Cerebellar nuclear complex (tissue), 1 donor: Measurements from ENCODE around the gene DOLK.

ENCODE experiments used
- DNase-seq, 2 experiments: peaks; one replicate each; lab custom pipeline; 2025; lab: John Stamatoyannopoulos, UW

DOLK gene

DNA sequence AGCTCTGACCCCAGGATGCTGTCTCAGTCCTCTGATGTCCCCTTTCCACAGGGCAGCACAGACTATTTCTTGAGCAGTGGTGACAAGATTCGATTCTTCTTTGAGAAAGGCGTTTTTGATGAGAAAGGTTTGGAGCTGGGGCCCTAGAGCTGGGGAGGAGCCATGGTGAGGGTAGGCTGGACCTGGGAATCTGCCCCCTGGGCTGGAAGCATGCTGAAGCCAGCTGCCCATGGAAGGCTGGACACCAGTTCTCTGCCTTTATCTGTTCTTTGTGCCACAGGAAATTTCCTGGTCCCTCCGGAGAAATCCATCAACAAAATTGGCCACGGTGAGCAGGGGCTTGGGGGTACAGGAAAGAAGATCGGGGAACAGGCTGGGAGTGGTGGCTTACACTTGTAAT lies 13.7 kb downstream of the DOLK start:
- DNase-seq, result no peak

DNA sequence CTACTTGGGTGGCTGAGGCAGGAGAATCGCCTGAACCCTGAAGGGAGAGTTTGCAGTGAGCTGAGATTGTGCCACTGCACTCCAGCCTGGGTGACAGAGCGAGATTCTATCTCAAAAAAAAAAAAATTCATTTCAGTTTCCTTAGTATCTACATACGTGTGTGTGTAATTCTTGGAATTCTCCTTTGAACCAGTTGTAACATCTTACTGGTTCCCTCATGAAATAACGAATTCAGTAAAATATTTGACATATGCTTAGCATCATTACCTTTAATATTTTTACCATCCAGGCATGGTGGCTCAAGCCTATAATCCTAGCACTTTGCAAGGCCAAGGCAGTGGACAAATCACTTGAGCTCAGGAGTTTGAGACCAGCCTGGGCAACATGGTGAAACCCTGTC lies 17.8 kb downstream of the DOLK start:
- DNase-seq, result no peak

DNA sequence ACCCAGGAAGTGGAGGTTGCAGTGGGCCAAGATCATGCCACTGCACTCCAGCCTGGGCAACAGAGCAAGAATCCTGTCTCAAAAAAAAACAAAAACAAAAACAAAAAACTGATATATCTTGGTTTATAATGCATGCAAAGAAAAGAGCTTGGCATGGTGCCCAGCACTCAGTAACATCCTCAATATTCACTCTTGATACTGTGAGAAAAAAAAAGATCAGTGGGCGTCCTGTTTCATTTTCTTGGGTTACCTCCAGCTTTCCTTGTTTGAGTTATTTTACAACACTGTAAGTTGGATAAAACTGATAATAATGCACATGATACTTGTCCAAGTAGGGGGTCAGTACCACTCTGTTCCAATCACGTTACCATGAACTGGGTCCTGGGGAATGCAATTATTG lies 18.8 kb downstream of the DOLK start:
- no peak for DNase-seq

DNA sequence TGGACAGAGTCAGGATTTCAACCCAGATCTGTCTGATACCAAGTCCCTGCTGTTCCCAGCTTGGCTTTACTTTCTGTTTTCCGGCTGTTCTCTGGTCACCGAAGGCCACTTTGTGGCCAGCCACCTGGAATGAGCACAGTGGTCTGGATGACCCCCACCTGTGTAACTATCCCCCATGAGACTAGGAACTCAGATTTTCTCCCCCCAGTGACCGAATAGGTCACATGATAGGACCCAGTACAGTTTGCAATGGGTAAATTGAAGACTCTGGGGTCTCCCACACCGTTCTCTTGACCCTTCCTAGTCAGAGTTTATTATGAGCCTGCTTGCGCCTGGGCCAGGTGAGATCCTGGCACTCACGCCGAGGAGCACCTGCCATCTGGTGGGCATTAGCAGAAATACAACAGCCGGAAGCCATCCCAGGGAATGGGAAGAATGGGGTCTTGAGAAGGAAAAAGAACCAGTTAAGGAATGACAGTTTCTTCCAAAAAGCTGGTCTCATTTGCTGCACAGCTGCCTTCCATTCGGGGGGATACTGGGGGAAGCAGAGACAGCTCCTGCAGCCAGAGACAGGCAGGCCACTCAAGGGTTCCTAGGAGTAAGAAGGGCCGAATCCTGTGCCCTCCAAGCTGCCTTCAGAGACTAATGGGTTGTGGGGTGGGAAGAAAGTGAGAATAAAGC lies 19.5 kb downstream of the DOLK start:
- no peak for DNase-seq

DNA sequence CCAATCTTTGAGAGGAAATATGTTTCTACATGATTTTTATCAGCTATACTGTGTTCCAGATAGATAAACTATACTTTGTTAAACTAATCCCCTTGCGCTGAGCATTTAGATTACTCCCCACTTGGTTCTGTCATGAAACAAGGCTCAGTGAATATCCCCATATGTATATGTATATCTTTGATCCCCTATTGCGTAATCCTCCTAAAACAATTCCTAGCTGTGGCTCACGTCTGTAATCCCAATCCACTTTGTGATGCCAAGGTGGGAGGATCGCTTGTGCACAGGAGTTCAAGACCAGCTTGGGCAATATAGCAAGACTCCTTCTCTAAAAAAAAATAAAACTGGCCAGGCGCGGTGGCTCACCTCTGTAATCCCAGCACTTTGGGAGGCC lies 23.9 kb downstream of the DOLK start:
- no peak for DNase-seq

DNA sequence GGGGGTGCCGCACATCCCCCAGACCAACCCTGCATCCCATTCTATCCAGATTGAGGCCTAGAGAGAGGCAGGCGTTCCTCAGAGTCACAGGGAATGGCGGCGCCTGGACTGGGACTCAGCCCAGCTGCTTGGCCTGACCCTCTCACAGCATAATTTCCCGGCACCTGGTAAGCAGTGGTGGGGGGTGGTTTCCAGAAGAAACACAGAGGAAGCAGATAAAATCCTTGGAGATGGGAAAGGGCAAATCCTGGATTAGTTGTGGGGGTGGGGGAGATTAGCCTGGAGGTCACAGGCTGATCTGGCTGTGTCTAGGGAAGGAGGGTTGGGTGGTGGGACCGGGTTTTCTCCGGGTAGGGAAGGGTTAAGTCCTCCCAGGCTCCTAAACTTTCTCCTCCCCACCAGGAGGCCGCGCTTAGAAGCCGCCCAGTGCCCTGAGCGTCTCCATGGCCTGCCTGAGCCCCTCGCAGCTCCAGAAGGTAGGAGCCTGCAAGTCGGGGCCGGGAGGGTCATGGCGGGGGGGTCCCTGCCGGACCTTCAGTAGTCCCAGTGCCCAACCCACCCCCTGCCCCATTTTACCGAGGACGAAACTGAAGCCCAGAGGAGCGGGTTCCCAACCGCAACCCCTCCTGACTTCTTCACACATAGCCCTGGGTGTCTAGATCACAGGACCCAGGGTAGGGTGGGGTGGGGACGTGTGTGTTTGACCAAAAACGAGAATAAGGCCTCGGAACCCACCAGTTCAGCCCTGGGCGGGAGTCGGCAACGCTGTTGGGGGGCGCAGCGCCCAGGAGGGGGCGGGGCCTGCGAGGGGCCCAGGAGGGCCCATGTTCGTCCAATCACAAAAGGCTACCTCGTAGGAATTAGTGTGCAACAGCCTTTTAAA lies 25.3 kb downstream of the DOLK start:
- no peak for DNase-seq

DNA sequence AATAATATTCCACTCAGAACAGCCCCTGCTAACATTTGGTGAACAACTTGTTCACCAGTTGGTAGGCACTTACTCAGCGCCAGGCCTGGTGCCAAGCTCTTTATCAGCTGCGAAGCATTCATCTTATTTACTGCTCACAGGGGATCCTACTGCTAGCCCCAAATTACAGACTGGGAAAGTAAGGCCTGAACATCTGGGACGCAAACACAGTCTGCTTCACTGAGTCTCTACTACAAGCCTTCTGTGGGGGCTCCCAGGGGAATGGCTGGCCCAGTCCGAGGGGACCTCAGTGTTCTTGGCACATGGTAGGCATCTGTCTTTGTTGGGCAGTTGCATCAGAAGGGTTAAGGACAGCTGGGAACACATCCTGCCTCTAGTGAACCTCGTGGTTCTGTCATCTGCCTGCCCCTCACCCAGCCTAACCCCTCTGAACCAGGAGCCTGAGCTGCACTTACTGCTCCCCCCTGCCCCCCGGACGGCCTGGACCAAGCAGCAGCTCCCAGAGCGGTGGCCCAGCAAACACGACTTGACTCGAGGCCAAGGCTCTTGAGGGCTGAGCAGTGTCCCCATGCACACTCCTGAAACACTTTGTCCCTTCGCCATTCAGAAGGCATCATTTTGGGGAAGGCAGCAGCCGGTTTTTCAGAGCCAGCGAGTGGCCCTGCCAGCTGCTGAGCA lies 26.9 kb downstream of the DOLK start, which contains the start of gene PHYHD1:
Gene PHYHD1, plus strand, starts transcription at position 602 of the 678 bp plus-strand sequence. CDS start 1,342 bp downstream, outside the sequence.
- no peak for DNase-seq

DNA sequence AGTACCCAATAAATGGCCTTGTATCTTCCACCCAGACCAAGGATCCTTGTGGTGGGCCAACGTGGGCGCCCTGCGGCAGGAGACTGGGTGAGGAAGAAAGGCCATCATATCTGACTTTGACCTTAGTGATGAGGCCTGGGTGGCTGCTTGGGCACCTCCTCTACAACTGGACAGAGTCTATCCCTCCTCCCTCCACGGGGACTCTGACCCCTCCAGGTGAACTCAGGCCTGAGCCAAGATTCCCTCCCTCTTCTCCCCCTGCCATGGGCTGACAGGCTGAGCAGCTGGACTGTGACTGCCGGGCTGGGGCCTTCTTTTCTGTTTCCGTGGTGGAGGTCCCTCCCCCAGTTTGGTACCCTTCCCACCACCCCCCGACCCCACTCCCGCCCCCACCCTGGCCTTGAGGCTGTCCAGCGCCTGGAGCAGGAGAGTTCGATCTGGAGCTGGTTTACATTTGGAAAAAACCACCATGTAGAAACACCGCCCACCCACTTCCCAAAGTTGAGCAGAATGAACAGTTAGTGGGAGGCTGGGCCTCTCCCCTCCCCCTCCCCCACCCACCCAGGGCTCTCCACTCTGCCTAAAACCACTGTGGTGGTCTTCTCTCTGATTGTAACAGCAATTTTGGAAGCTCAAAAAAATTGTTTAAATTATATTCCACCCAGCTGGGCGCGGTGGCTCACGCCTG lies 27.9 kb downstream of the DOLK start:
- DNase-seq, result no peak

DNA sequence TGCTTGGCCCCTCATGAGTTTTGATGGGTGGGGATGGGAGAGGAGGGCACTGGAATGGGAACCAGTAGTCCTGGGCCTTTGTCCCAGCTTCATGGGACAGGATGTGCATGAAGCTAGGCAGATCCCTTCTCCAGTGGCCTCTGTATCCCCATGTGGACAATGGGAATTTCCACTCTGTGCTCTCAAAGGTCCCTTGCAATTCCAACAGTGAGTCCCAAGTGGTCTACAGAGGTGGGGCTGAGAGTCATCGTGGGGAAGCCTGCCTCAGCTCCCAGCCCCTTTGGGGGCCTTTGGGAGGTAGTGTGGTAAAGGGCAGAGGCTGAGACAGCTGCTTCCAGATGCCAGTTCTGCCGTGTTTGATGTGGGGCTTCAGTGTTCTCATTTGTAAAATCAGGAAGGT lies 28.5 kb downstream of the DOLK start:
- DNase-seq, result no peak

DNA sequence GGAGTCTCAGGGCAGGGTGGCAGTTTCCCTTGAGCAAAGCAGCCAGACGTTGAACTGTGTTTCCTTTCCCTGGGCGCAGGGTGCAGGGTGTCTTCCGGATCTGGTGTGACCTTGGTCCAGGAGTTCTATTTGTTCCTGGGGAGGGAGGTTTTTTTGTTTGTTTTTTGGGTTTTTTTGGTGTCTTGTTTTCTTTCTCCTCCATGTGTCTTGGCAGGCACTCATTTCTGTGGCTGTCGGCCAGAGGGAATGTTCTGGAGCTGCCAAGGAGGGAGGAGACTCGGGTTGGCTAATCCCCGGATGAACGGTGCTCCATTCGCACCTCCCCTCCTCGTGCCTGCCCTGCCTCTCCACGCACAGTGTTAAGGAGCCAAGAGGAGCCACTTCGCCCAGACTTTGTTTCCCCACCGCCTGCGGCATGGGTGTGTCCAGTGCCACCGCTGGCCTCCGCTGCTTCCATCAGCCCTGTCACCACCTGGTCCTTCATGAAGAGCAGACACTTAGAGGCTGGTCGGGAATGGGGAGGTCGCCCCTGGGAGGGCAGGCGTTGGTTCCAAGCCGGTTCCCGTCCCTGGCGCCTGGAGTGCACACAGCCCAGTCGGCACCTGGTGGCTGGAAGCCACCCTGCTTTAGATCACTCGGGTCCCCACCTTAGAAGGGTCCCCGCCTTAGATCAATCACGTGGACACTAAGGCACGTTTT lies 30.1 kb downstream of the DOLK start:
- DNase-seq, result peak in 1 of 2 experiments; percentile 48

DNA sequence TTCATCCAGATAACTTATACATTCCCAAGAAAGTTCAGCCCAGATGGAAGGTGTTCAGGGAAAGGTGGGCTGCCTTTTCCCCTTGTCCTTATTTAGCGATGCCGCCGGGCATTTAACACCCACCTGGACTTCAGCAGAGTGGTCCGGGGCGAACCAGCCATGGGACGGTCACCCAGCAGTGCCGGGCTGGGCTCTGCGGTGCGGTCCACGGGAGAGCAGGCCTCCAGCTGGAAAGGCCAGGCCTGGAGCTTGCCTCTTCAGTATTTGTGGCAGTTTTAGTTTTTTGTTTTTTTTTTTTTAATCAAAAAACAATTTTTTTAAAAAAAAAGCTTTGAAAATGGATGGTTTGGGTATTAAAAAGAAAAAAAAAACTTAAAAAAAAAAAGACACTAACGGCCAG lies 30.7 kb downstream of the DOLK start:
- no peak for DNase-seq

DNA sequence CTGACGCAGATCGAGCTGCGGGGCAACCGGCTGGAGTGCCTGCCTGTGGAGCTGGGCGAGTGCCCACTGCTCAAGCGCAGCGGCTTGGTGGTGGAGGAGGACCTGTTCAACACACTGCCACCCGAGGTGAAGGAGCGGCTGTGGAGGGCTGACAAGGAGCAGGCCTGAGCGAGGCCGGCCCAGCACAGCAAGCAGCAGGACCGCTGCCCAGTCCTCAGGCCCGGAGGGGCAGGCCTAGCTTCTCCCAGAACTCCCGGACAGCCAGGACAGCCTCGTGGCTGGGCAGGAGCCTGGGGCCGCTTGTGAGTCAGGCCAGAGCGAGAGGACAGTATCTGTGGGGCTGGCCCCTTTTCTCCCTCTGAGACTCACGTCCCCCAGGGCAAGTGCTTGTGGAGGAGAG lies 31.2 kb downstream of the DOLK start:
- no peak for DNase-seq

DNA sequence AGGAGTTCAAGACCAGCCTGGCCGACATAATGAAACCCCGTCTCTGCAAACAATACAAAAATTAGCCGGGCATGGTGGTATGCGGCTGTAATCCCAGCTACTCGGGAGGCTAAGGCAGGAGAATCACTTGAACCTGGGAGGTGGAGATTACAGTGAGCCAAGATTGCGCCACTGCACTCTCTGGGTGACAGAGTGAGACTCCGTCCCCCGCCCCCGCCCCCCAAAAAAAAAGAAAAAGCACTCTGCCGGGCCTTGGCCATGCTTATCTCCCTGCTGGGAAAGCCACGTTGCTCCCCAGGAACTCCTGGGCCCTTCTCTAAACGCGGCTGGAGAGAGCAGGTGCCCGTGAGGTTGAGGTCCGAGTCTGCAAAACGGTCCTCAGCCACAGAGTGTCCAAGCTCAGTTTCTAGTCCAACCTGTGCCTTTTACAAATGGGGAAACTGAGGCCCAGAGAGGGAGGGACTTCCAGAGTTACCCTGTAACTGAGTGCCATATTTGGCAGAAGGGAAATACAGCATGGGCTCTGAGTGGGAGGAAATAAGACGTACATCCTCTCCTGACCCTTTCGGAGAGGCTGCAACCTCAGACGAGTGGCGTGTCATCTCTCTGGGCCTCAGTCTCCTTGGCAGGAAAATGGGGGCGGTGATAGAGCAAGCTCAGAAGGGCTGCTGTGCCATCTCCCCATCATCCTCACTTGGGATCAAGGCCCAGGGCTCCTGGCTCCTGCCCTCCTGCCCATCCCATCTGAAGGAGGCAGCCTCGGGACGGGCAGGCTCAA lies 33.2 kb downstream of the DOLK start:
- DNase-seq, result no peak

DNA sequence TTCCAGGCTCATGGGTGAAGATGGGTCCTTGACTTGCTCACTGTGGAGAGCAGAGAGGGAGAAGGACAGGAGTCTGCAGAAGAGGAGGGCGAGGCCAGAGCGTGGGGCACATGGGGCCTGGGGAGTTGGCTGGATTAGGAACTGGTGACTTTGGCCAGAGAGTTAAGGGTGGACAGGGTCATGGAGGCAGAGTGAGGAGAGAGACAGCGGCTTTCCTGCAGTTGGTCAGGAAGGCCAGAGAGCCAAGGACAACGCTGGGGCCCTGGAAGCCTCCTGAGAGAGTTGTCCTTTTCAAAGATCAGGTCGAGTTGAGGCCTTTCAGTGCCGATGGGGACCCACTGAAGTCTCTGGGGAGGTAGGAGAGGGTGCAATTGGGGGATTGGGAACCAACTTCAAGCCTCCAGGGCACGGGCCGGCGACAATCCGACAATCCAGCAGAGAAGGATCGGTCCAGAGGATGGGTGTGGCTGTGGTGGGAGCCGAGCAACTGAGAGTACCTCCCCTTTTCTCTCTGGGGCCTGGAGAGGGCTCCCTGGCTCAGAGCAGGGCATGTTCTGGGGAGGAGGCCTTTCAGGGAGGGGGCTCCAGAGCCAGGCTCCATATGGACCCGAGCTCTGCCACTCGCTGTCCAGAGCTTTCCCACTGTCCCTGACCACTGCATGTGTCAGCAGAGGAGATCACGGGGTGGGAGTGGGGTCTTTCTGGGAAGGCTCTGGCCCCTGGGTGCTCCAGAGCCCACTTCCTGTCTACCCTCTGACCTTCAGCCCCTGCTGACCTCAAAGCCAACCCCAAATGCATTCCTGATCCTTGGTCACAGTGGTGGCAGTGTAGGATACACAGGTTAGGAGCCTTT lies 34.1 kb downstream of the DOLK start:
- DNase-seq, result no peak

DNA sequence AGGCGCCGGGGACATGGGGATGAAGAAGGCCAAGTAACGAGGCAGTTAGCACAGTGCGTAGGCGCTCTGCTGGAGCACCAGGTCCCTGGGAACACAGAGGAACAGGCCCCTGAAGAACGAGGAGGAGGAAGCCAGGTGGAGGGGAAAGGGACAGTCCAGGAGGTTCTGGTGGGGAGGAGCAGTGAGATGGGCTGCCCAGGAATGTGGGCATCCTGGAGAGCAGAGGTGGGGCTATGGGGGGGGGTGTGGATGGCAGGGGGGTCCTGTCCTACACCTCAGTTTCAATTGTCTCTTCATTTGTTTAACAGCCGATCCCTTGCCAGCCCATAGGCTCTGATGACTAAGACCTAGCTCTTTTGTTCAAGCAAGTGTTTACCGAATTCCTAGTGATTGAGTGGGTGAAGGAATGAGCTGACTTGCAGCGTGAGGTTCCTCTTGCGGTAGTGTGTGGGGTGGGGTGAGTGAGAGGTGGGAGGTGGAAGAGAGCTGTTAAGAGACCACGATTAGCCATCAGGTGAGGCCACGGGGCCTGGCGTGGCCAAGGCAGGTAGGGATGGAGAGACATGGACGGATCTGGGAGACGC lies 35.0 kb downstream of the DOLK start:
- DNase-seq, result no peak

DNA sequence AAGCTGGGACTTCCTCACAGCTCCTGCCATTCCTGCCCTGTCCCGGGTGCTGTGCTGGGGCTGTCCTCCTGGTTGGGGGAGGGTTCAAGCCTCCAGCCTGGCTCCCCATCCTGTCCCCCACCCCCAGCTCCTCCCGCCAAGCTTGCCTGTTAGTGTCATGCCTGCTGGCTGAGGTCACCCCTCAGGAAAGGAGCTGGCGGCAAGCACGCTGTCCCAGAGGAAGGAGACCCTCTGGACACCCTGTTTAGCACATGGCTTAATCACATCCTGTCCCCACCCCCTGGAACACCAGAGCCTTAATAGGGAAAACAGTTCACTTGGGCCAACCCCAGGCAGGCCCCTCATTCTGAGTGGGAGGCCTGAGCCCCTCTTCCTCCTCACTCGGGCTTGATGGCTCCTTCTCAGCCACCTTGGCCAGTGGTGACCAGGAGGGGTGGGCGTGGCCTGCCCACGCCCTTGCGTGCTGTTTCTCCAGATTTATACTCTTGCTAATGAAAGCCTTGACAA lies 35.8 kb downstream of the DOLK start:
- DNase-seq, result no peak

DNA sequence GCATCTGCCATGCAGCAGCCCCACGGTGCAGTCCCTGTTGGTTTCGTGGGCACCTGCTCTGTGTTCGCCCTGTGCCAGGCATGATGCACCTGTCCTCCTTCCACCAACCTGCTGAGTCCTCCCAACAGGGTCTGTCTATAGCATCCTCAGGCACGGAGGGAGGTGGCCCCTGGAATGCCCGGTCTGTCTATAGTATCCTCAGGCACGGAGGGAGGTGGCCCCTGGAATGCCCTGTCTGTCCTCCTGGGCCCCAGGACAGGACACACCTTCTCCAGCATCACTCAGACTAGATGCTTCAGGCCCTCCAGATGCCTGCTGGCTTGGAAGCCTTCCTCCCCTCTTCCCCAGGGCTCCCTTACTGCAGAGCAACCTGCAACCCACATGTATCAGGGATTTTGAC lies 36.5 kb downstream of the DOLK start:
- no peak for DNase-seq

DNA sequence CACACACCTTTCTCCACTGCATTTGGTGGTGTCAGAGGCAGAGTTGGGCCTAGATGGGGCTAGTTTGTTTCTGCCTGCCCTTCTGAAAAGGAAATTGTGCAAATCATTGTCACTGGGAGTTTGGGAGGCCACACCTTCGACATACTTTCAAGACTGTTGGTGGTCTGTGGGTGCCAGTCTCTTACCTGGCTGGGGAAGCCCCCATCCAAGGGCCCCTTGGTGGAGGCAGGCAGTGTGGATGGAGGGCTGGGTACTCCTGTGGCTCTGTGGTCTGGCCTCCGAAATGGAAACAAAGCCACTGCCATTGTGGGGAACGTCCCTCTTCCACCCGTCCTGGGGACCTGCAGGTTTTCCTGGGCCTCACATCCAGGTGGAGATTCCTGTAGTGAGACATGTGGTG lies 37.5 kb downstream of the DOLK start:
- no peak for DNase-seq

DNA sequence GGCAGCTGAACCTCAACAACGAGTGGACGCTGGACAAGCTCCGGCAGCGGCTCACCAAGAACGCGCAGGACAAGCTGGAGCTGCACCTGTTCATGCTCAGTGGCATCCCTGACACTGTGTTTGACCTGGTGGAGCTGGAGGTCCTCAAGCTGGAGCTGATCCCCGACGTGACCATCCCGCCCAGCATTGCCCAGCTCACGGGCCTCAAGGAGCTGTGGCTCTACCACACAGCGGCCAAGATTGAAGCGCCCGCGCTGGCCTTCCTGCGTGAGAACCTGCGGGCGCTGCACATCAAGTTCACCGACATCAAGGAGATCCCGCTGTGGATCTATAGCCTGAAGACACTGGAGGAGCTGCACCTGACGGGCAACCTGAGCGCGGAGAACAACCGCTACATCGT lies 39.0 kb downstream of the DOLK start:
- no peak for DNase-seq
